GM19035 (cell line): Measurements from ENCODE around the gene PFDN6.
"Not testable (repeated sequence)": the region's sequence is repeated elsewhere in the genome, so short reads cannot be mapped to it uniquely, and the experiment has no call there.

Source experiments
- ATAC-seq: cut with Tn5 transposase; IDR thresholded peaks from one replicate; pipeline ENCODE4 v1.9.1; 2021; ENCODE audit not compliant: unreplicated experiment

The PFDN6 gene

DNA sequence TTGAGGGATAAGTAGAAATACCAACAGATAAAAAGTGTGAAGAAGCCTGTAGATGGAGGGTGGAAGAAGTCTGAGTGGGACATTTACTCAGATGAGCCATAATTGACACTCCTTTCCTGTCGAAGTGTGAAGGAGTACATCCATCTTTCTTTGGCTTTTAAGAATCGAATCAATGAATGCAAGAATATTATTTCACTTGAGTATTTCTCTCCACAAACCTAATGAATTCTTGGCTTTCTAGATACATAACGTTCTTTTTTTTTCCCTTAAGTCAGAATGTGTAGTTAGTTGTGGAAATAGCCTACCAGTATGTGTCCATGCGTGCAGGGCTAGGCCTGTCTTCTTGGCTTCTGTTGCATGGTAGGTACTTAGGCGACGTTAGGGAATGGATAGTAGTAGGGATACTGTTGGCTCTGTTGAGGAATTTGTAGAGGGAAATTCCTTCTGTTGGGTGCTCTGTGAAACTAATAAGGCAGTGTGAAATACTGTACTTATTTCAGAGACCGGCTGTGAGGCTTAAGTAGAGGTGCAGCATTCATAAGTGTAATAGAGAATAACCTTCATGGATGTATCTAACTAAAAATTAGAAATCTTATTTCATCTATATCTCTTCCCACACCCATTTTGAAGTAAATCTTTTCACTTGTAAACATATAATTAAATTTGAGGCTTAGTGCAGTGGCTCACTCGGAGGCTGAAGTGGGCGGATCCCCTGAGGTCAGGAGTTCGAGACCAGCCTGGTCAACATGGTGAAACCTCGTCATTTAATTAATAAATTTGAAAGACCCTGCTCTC is 16.1 kb upstream of the PFDN6 start:
- no peak for ATAC-seq

DNA sequence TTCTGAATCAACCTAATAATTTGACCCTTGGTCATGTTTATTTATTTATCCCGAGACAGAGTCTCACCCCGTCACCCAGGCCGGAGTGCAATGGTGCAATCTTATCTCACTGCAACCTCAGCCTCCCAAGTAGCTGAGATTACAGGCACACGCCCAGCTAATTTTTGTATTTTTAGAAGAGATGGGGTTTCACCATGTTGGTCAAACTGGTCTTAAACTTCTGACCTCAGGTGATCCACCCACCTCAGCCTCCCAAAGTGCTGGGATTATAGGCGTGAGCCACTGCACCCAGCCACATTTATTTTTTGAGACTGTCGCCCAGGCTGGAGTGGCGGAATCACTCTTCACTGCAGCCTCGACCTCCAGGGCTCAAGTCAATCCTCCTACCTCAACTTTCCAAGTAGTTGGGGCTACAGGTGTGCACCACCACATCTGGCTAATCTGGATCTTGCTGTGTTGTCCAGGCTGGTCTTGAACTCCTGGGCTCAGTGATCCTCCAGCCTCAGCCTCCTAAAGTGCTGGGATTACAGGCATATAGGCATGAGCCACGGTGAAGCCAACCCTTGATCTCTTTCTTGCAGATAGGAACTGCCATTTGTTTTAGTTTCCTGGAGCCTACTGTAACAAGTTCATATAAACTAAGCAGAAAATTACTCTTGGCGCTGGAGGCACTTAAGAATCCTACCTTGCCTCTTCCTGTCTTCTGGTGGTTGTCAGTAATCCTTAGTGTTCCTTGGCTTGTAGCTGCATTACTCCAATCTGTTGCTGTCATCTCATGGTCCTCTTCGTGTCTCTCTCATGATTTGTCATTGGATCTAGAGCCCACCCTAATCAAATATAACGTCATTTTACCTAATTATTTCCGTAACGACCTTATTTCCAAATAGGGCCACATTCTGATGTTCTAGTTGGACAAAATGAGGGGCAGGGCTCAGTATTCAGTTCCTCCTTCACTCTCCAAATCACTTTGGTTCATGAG is 15.2 kb upstream of the PFDN6 start:
- no peak for ATAC-seq

DNA sequence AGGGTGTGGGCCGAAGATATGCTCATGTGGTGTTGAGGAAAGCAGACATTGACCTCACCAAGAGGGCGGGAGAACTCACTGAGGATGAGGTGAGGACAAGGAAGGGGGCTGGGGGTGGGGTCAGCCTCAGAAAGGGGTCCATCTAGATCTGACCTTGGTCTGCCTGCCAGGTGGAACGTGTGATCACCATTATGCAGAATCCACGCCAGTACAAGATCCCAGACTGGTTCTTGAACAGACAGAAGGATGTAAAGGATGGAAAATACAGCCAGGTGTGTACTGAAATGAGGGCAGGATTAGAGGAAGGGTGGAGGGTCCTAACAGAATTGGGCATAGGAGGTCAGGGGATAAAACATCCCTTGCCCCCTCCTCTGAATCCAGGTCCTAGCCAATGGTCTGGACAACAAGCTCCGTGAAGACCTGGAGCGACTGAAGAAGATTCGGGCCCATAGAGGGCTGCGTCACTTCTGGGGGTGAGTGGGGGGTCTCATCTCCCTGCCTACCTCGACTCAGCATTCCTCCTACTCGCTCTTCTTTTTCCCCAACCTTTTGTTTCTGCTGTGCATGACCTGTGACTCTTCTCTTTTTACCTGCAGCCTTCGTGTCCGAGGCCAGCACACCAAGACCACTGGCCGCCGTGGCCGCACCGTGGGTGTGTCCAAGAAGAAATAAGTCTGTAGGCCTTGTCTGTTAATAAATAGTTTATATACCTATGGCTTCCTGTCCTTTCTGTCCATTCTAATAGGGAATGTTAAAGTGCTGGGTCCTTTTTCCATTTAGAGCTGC is 13.4 kb upstream of the PFDN6 start:
- not testable (repeated sequence) for ATAC-seq

DNA sequence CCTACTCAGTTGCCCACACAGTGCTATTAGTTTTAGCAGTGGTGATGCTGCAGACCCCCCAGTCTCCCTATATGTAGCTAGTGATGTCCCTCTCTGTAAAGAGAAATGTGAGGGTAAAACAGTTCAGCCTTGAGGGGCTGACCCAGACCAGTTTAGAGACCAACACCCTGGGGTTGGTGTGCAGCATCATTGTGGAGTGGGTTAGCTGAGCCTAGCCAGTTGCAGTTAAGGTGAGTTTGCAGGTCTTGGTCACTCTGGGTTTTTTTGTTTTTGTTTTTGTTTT is 12.9 kb upstream of the PFDN6 start:
- no peak for ATAC-seq

DNA sequence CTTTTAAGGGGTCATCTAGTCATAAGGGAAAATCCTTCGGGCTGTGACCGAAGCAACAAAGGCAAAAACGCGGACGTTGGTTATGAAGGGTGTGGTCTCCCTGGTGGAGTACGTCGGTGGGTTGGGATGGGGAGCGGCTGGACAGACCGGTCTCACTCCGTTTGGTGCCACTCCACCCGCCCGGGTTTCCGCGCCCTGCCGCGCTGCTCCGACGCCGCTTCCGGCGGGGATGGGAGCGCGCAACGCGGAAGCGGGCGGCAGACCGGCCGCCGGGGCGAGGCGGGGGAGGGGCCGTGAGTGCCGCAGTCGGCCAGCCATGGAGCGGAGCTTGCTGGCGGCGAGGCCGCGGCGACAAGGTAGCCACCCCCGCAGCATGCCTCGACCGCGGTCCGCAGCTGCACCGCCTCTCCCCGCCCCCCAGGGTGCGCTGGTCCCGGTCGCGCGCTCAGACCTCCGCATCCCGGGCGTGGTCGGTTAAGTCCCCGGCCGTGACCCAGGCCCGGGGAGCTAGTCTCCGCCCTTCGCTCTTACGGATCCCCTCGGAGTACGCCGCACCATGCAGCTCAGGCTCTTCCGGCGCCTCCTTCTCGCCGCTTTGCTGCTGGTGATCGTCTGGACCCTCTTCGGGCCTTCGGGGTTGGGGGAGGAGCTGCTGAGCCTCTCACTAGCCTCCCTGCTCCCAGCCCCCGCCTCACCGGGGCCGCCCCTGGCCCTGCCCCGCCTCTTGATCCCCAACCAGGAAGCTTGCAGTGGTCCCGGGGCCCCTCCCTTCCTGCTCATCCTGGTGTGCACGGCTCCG is 12.3 kb upstream of the PFDN6 start, which contains the start of gene B3GALT4:
Gene B3GALT4 (plus strand): TSS at position 260 of the 799 bp plus-strand sequence. CDS start 297 bp downstream, at position 557.
- peak; percentile 52 for ATAC-seq

DNA sequence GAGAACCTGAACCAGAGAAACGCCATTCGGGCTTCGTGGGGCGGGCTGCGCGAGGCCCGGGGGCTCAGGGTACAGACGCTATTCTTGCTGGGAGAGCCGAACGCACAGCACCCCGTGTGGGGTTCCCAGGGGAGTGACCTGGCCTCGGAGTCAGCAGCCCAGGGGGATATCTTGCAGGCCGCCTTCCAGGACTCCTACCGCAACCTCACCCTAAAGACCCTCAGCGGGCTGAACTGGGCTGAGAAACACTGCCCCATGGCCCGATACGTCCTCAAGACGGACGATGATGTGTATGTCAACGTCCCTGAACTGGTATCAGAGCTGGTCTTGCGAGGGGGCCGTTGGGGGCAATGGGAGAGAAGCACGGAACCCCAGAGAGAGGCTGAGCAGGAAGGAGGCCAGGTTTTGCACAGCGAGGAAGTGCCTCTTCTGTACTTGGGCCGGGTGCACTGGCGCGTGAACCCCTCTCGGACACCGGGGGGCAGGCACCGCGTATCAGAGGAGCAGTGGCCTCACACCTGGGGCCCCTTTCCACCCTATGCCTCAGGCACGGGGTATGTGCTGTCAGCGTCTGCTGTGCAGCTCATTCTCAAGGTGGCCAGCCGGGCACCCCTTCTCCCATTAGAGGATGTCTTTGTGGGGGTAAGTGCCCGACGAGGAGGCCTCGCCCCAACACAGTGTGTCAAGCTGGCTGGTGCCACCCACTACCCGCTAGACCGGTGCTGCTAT is 11.6 kb upstream of the PFDN6 start:
- peak; percentile 8 for ATAC-seq

DNA sequence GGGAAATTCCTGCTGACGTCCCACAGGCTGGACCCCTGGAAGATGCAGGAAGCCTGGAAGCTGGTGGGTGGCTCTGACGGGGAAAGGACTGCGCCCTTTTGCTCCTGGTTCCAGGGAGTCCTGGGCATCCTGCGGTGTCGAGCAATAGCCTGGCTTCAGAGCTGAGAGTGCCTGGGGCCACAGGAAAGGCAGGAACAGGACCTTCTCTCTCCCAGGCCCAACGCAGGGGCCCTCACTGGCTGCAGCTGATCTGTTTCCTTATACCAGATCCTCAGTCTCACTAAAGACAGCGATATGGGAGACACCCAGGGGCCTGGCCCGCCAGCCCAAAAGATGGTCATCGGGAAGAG is 11.0 kb upstream of the PFDN6 start:
- no peak for ATAC-seq

DNA sequence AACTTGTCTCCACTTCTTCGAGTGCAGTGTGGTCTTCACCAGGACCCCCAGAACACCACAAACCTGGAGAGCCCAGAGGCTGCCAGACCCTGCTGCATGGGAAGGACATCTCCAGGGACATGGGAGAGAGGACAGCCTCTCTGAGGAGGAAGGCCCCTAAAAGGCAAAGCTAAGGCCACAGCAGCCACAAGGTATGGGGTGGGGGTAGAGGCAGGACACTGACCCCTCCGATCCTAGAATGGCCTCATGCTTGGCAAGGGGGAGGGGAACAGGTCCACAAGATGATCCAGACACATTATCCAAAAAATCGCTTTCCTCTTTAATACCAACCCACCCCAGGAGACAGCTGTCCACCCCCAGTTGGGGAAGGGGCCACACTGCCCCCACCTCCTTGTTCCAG is 10.6 kb upstream of the PFDN6 start:
- ATAC-seq = no peak

DNA sequence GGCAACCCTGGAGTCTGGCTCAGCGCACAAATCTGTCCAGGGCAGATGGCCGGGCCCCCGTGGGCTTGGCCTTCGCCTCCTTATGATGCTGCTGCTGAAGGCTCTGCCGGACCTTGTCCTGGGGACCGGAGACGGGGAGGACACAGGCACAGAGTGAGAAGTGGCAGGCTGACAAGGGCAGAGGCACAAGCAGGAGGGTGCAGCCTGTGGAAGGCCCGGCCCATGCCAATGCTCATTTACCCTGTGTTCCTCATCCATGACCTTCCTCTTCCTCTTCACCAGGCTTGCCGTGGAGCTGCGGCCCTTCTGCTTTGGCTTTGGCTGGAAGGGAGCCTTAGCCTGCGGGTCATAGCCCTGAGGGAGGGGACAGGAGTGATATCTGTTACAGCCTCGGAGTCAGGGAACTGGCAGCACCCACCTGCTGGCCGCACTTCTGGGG is 10.1 kb upstream of the PFDN6 start:
- ATAC-seq = no peak

DNA sequence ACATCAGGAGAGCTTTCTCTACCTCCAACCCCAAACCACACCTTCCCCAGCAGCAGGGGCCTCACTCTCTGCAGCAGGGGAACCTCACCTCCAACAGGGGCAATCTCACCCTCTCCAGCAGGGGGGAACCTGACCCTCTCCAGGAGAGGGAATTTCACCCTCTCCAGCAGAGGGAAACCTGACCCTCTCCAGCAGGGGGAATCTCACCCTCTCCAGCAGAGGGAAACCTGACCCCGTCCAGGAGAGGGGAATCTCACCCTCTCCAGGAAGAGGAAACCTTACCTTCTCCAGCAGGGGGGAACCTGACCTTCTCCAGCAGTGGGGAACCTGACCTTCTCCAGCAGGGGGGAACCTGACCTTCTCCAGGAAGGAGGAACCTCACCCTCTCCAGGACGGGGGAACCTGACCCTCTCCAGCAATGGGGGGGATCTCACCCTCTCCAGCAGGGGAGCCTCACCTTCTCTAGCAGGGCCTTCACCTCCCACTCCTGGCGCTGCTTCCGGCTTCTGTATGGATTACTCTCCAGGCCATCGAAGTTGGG is 9.4 kb upstream of the PFDN6 start:
- ATAC-seq = no peak

DNA sequence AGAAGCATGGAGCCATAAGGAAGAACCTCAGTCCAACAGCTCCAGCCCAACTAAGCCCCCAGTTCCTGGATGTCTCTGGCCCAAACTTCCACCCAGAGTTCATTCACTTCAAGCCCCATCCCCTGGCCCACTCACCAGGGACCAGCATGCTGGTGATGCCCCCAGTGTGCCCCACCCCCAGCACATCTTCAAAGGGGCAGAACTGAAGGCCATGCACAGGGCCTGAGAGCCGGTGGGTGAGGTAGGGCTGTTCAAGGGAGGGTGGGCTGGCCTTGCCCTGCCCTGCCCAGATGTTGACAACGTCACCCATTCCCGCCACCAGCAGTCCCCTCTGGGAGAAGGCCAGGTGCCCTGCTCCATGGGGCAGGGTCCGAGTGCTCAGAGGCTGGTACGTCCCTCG is 8.9 kb upstream of the PFDN6 start:
- no peak for ATAC-seq

DNA sequence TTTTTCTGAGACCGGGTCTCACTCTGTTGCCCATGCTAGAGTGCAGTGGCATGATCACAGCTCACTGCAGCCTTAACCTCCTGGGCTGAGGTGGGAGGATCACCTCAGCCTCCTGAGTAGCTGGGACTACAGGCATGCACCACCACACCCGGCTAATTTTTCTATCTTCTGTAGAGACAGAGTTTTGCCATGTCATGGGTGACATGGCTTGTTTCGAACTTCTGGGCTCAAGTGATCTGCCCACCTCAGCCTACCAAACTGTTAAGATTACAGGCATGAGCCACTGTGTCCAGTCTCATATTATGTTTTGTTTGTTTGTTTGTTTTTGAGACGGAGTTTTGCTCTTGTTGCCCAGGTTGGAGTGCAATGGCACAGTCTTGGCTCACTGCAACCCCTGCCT is 4.2 kb upstream of the PFDN6 start:
- ATAC-seq = not testable (repeated sequence)

DNA sequence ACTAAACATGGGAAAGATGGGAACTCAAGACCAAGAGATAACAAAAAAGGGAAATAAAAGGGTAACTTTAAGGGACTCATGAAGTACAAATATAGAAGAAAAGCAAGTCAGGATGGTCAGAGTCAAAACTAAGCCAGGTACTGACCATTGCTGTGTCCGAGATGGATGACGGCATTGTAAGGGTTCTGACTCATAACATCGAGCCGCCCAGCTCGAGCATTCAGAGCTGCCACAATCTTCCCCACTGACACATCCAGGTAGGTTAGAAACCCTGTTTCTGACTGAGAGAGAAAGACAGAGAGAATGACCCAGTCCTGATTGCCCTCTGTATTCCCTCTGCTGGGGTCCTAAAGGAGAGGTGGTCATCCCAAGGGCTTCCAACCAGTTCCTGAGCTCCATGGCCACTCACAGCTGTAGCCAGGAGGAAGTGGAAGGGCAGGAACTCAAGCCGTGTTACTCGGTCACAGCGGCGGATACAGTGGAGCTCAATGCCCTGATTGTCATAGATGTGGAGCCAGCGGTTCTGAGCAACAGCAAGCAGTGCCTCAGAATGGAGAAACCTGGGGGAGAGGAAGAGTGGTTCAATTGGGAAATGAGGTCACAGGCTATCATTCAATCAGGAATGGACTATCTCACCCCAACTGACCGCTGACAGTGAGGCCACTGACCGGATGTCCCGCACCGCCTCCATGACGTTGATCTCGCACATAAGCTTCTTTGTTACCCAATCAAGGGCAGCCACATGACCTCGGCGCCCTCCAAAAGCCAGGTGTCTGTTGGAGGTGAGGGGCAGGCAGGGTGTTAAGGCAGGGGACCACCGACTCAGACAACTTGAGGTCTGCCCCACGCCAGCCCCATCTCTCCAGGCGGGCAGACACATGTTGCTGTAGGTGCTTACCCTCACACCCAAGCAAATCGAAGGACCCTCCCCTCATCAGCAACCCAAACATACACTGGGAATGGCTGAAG is 2.2 kb upstream of the PFDN6 start:
- ATAC-seq = no peak

DNA sequence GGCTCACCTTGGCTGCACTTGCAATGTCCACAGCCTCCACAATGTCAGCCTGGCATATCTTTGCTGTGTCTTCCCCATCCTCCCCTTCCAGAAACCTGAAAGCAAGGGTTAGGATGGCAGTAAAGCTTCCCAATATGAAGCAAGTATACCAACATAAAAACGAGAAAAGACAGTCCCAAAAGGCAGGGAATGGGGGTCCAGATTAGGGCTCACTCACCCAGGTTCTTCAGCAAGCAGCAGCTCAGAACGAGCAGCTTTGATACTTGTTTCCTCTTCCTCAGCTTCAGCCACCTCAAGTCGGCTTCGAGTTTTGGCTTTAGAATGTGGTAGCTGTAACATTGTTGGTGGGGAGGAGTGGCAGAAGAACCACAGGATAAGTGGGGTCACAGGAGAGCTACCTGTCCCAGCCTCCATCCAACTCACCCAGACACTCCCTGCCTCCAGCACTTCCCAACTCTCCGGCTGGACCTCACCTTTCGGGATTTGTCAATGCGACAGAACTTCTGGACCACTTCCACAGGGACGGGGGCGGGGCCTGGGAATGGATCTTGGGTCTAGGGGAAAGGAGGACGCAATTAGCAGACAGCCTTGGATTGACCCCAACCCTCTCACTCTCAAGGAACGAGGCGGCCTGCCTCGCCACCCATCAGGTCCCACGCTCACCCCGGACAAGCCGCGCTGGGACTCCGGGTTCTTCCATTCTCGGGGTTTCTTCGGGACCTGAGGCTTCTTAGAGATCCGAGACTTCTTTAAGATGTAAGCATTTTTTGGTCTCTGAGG is 1.1 kb upstream of the PFDN6 start:
- no peak for ATAC-seq

DNA sequence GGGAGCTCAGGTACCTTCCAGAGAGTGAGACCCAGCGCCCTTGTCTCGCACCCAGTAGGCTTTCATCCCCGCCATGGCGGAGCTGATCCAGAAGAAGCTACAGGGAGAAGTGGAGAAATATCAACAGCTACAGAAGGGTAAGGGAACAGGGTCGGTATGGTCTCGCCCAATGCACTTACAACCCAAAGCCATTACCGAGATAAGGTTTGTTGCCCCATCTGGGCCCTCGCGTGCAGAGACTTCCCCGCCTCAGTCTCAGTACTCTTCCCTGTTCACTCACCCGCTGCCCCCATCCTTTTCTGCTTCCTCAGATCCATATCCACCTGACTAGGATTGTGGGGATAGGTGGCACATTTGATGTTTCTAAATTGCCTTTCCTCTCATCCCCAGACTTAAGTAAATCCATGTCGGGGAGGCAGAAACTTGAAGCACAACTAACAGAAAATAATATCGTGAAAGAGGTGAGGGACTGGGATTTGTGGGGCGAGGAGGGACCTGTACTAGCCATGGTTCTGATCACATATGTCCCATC is 449 bp downstream of the PFDN6 start:
- peak; percentile 16 for ATAC-seq

DNA sequence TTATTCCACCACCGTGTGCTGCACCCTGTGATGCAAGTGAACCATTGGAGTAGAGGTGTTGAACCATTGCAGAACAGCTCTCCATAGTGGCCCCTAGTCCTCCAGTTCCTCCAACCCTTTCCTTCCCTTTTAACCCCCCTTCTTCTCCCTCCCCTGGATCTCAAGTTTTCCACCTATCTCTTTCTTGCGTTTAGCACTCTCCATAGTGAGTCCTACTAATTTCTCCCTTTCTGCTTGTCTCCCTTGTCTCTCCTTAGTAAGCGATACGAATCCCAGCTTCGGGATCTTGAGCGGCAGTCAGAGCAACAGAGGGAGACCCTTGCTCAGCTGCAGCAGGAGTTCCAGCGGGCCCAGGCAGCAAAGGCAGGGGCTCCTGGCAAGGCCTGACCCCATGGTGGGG is 1.1 kb downstream of the PFDN6 start:
- no peak for ATAC-seq

DNA sequence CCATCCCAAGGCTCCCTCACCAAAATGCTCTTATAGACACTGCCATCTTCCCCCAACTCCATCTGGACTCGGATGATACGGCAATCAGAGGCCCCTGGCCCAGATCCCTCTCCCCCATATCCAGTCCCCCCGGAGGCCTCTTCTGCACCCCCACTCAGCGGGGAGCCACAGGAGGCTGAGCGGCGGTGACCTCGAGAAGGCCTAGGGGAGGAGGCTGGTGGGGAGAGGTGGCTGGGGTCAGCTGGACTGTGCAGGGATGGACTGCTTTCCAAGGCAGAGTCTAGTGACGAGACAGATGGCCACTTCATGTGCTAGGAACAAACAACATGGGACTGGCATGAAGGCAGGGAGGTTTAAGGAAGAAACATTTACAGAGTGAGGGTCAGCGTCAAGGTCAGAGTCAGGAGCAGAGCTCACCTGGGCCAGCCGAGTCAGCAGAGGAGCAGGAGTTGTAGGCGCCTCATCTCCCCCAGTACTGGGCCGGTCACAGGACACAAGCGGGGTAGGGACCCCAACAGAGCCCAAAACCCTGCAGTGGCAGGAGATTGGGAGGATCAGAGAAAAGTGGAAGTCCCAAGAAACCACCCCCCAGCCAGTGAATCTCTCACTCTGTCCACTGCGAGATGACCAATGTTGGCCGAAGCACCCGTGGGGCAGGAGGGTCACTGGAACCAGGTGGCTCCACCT is 3.7 kb downstream of the PFDN6 start:
- ATAC-seq = no peak
